ENCODE results near the gene SPAG16.

Gene SPAG16

GRCh38 chr2:214410918-214411554 lies 1126.8 kb downstream of the SPAG16 start, which contains the start of gene VWC2L:
VWC2L (plus strand) TSS chr2:214411054; CDS start chr2:214414194, 3,140 bp downstream.
- TF ChIP-seq CTCF (IDR thresholded peaks at IDR 0.05; ENCODE audit: low read depth, low read length), result no peak
- in situ Hi-C loops (cut with HindIII; ENCODE audit: low sequenced_read_pairs), result no loop called here

GRCh38 chr2:214412679-214413078 lies 1128.4 kb downstream of the SPAG16 start:
- DNase-seq (ENCODE audit: low read depth, low spot score), result no peak
- in situ Hi-C loops (cut with HindIII; ENCODE audit: low sequenced_read_pairs), result no loop called here
- no peak overlapping the region for H3K4me3 ChIP-seq (ENCODE audit: low read depth, low read length)
- TF ChIP-seq CTCF (IDR thresholded peaks at IDR 0.05; ENCODE audit: low read depth, low read length), result no peak

More at GRCh38 chr2:214410918-214411554, 1126.8 kb downstream of the SPAG16 start, which contains the start of gene VWC2L:
- DNase-seq (ENCODE audit: low read depth, low spot score), result peak; percentile 85
- no peak within 1 kb of the TSS for H3K4me3 ChIP-seq (ENCODE audit: low read depth, low read length)

- no peak for DNase-seq (ENCODE audit: low read depth, low spot score)
Observed at GRCh38 chr2:214436470-214436869, 1152.2 kb downstream of the SPAG16 start.

GRCh38 chr2:214450118-214450894 lies 1166.0 kb downstream of the SPAG16 start:
- no peak for TF ChIP-seq CTCF (IDR thresholded peaks at IDR 0.05; ENCODE audit: low read depth, low read length)
- in situ Hi-C loops (cut with HindIII; ENCODE audit: low sequenced_read_pairs), result no loop called here
- no peak overlapping the region for H3K4me3 ChIP-seq (ENCODE audit: low read depth, low read length)
- no peak for DNase-seq (ENCODE audit: low read depth, low spot score)

More at GRCh38 chr2:214436470-214436869, 1152.2 kb downstream of the SPAG16 start:
- TF ChIP-seq CTCF (IDR thresholded peaks at IDR 0.05; ENCODE audit: low read depth, low read length), result no peak
- no peak overlapping the region for H3K4me3 ChIP-seq (ENCODE audit: low read depth, low read length)
- in situ Hi-C loops (cut with HindIII; ENCODE audit: low sequenced_read_pairs), result no loop called here

- no peak overlapping the region for H3K4me3 ChIP-seq (ENCODE audit: low read depth, low read length)
- in situ Hi-C loops (cut with HindIII; ENCODE audit: low sequenced_read_pairs), result no loop called here
- no peak for TF ChIP-seq CTCF (IDR thresholded peaks at IDR 0.05; ENCODE audit: low read depth, low read length)
- DNase-seq (ENCODE audit: low read depth, low spot score), result no peak
Observed at GRCh38 chr2:214451516-214452275, 1167.4 kb downstream of the SPAG16 start.
